GM12892 (cell line): Measurements from ENCODE around the gene PDZK1.

ENCODE experiments used
- POLR2A ChIP-seq: IDR thresholded peaks from 2 replicates; pipeline ENCODE4 v1.6.1; 2011; ENCODE audit warnings: low read depth, low read length, control low read depth
- POLR2AphosphoS5 ChIP-seq: IDR thresholded peaks from 2 replicates; pipeline ENCODE4 v1.6.1; 2011; ENCODE audit warnings: low read depth, low read length, control low read depth
- TAF1 ChIP-seq: IDR thresholded peaks from 2 replicates; pipeline ENCODE4 v1.6.1; 2011; ENCODE audit warnings: low read depth, mild to moderate bottlenecking, control low read depth, low read length, borderline replicate concordance

DNA sequence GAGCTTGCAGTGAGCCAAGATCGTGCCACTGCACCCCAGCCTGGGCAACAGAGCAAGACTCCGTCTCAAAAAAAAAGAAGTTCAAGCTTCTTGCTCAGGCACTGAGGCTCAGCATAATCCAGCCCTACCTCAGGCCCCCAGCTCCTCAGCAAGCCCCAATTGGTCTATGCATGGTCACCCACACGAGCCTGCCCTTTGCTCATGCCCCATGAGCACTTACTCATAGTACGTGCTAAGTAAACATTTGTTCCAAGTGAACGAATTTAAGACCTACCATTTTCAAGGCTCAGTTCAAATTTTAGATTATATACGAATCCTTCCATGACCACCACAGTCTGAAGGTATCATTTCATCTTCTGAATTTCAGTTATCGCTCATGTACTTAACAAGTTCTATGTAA, 4.3 kb downstream of the PDZK1 start:
- no peak for TF ChIP-seq POLR2A
- TF ChIP-seq TAF1, result no peak
- no peak for TF ChIP-seq POLR2AphosphoS5
